RWPE1 (cell line): ENCODE measurements around the gene WNT4.

Experiments
- CTCF ChIA-PET: fragments of 350-600 bp; sonication (Branson Sonifier 250); formaldehyde crosslinking; extraction: SDS; loops from one replicate; lab custom pipeline; 2021; lab: Yijun Ruan, JAX
- POLR2A ChIA-PET: fragments of 400-600 bp; formaldehyde crosslinking; extraction: SDS; loops from one replicate; lab custom pipeline; 2020; ENCODE audit warnings: antibody characterized with exemption; ENCODE audit not compliant: low non-redundant PET; lab: Yijun Ruan, JAX
- DNase-seq: peaks from one replicate; pipeline ENCODE4 v3.0.0; 2012; ENCODE audit warnings: low spot score
- H3K27ac ChIP-seq: fragments of 450-650 bp; 2 replicates; pipeline ENCODE4 v1.5.1; 2017
- TF ChIP-seq, protein P1 (sequence below): fragments of 450-650 bp; conservative IDR thresholded peaks from 2 replicates; pipeline ENCODE4 v1.5.1; 2017; ENCODE audit warnings: low read depth, mild to moderate bottlenecking

Gene WNT4

DNA sequence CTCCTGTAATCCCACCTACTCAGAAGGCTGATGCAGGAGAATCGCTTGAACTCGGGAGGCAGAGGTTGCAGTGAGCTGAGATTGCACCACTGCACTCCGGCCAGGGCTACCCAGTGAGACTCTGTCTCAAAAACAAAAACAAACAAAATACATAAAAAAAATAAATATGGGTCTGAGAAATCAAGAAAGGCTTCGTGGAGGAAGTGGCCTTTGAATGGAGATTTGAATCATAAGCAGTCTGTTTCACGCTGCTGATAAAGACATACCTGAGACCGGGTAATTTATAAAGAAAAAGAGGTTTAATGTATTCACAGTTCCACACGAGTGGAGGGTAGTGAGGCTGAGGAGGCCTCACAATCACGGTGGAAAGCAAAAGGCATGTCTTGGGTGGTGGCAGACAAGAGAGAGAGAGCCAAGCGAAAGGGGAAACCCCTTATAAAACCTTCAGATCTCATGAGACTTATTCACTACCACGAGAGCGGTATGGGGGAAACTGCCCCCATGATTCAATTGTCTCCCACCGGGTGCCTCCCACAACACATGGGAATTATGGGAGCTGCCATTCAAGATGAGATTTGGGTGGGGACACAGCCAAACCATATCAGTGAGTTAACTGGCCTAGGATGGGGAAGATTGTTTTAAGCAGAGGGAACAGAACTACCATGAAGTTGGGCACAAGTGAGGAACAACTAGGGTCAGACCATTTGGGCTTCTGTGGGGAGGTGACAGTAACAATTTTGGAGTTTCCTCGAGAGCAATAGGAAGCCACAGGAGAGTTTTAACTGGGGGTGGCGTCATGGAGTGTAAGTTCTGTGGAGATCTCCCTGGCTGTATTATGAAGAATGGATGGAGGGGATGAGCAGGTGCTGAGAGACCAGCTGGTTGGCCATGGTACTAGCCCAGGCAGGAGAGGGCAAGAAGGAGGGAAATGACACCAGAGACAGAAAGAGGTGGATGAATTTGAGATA lies 22.2 kb upstream of the WNT4 start:
- H3K27ac ChIP-seq, result no peak overlapping the region
- POLR2A ChIA-PET, result no interaction called here
- DNase-seq, result no peak
- TF ChIP-seq, protein P1, sequence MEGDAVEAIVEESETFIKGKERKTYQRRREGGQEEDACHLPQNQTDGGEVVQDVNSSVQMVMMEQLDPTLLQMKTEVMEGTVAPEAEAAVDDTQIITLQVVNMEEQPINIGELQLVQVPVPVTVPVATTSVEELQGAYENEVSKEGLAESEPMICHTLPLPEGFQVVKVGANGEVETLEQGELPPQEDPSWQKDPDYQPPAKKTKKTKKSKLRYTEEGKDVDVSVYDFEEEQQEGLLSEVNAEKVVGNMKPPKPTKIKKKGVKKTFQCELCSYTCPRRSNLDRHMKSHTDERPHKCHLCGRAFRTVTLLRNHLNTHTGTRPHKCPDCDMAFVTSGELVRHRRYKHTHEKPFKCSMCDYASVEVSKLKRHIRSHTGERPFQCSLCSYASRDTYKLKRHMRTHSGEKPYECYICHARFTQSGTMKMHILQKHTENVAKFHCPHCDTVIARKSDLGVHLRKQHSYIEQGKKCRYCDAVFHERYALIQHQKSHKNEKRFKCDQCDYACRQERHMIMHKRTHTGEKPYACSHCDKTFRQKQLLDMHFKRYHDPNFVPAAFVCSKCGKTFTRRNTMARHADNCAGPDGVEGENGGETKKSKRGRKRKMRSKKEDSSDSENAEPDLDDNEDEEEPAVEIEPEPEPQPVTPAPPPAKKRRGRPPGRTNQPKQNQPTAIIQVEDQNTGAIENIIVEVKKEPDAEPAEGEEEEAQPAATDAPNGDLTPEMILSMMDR, result no peak
- CTCF ChIA-PET, result no interaction called here

- POLR2A ChIA-PET, result no interaction called here
- DNase-seq, result no peak
- TF ChIP-seq, protein P1, result no peak
- CTCF ChIA-PET, result no interaction called here
- no peak overlapping the region for H3K27ac ChIP-seq
Observed at GRCh38 chr1:22163564-22163963, 20.7 kb upstream of the WNT4 start.

DNA sequence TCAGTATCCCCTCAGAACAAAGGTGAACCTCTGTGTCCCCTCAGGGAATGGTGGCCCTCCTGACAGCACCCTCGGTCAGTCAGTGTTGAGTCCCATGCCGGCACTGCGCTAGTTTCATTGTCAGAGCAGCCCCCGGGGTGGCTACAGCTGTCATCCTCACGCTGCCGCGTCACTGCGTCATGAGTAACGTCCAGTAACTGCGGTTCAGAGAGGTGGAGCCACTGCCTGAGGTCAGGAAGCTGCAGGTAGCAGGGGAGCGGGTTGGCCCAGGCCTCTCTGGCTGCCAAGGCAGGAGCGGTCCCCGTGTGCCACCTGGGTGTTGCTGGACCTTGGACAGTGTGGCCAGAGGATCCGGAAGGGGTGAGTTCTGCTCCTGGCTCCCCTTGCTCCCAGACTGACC lies 20.2 kb upstream of the WNT4 start:
- TF ChIP-seq, protein P1, result no peak
- CTCF ChIA-PET, result interaction anchor here (0.6 kb wide), 1 partner anchor 350 kb away, joined by 6 read pairs; no protein-coding TSS in a partner anchor
- no peak overlapping the region for H3K27ac ChIP-seq
- no peak for DNase-seq
- POLR2A ChIA-PET, result no interaction called here

DNA sequence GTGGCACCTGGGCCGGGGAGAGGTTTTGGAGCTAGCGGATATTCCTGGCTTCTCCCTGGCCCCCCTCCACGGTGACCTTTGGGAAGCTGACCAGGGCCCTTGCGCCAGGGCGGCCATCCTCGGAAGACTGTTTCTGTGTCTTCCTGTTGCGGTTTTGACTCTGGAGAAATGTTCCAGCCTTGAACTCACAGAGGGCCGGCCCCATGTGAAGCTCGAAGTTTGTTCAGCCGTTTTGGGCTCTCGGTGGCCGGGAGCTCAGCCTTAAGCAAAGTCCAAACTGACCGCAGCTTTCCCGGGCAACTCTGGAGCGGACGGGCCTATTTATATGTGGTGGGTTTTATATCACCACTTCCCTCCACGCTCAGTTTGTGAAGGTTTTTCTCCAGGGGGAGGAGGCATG lies 17.0 kb upstream of the WNT4 start:
- ChIA-PET CTCF (interaction anchor here (0.6 to 0.9 kb wide), 2 partner anchors 9 to 120 kb away, joined by 3 read pairs; no protein-coding TSS in a partner anchor), POLR2A (no interaction called here)
- H3K27ac ChIP-seq, result no peak overlapping the region
- TF ChIP-seq, protein P1, result no peak
- DNase-seq, result no peak

DNA sequence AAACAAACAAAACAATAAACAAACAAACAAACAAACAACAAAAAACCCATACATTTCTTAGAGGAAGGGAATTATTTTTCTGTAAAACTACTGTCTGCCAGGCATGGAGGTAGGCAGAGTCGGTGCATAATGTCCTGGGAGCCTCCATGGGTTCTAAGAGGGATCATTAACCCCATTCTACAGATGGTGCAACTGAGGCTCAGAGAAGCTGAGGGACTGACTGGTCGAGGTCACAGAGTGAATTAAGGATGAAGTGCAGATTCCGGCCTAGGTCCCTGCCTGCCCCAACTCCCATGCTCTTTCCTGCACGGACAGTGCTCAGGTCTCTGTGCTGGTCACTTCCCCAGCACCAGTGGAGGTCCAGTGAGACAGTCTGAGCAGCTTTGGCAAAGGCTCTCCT lies 15.8 kb upstream of the WNT4 start:
- DNase-seq, result no peak
- TF ChIP-seq, protein P1, result no peak
- ChIA-PET CTCF (interaction anchor here (0.9 kb wide), 1 partner anchor 10 kb away, joined by 3 read pairs; no protein-coding TSS in a partner anchor), POLR2A (no interaction called here)
- no peak overlapping the region for H3K27ac ChIP-seq

DNA sequence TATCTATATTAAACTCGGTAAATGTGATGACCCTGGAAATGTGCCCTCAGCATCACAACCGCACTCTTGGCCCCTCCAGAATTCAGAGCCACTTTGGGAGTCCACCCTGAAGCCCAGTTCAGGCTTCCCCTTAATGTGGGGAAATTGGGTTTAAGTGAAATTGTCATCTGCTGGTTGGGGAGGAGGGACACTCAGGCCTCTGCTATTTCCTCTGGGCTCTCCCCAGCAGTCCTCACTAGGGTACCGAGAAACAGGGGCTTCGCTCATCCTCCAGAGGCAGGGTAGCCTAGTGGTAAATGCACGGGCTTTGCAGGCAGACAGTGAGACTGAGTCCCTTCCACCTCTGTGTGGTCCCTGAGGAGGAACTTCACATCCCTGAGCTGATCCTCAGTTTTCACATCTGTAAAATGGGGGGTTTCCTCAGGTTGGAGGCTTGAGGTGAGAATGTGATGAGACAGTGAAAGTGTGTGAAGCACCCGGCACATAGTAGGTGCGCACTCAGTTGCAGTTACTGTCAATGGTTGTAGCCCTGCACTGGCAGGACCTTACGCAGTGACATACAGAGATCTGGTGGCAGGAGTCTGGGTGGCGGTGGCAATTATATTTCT lies 14.6 kb upstream of the WNT4 start:
- ChIA-PET CTCF (no interaction called here), POLR2A (no interaction called here)
- H3K27ac ChIP-seq, result no peak overlapping the region
- DNase-seq, result no peak
- TF ChIP-seq, protein P1, result no peak
